HG03378 (cell line): ENCODE measurements around the gene SHISA9.

Experiments
- ATAC-seq: cut with Tn5 transposase; IDR thresholded peaks from one replicate; pipeline ENCODE4 v1.9.1; 2021; ENCODE audit warnings: mild to moderate bottlenecking, moderate library complexity; ENCODE audit not compliant: unreplicated experiment

SHISA9 gene

DNA sequence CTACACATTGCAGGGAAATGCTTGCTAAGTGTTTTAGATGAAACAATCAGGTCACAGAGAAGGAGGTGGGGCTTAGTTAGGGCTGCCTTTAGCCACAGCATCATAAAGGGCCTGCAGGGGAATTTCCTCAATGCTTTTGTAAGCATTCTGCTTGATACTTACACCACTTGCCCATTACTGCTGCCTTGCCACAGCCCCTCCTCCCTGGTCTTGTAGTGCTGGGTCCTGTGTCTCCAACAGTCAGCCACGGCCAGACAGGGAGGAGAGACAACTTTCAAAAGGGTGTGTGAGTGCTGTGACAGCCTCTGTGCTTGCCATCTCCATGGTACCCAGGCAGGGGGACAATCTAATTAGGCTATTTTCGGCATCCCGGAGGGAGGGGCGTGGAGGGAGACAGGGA is 111.2 kb downstream of the SHISA9 start:
- no peak for ATAC-seq

DNA sequence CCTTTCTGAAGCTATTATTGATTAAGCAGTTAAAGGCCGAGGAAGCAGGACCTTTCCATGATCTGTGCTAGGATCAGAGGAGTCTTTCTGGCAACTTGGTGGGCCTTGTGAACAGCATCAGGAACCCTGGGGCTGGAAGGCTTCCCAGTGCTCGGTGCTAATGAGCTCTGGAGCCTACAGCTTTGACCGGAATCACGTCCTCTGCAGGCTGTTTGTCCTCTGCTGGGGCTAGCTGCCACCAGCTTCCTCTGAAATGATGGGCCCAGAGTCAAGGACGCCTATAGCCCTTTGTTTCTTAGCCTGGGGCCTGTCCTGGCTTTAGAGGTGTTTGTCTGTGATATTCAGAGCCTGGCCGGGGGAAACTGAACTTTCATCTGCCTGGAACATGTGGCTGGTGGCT is 111.6 kb downstream of the SHISA9 start:
- no peak for ATAC-seq

DNA sequence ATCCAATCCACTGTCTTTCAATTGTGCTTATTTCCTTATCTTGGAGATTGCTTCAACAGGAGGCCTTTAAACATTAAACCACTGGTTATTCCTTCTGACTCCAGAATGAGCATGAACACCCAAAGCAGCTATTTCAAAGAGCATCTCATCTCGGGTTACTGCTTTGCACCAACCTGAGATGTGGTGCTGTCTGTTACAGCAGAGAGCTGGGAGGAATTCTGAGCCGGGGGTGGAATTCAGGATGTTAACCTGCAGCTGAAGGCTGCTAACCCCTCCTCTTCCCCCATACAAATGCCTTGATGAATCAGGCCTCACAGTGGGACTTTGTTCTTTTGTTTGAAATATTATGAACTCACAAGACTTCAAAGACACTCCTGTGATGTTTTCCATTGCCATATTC is 113.1 kb downstream of the SHISA9 start:
- ATAC-seq: no peak

DNA sequence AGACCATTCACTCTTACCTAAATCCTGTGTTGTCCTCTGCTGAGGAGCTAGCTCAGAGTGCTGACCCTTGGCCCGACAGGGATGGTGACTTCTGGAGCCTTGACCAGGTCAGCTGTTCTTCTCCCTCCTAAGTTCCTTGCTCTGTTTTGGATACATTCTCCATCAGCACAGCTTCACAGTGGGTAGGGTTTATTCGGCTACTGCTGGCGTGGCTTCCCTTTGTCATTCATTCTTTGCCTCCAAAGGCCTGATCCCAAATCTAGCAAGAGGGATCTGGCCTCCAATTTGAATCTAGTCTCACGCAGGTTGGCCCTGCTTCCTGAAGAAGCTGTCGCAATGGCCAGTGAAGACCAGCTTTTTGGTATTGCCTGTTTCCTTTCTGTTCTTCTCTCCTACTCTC is 116.6 kb downstream of the SHISA9 start:
- no peak for ATAC-seq

DNA sequence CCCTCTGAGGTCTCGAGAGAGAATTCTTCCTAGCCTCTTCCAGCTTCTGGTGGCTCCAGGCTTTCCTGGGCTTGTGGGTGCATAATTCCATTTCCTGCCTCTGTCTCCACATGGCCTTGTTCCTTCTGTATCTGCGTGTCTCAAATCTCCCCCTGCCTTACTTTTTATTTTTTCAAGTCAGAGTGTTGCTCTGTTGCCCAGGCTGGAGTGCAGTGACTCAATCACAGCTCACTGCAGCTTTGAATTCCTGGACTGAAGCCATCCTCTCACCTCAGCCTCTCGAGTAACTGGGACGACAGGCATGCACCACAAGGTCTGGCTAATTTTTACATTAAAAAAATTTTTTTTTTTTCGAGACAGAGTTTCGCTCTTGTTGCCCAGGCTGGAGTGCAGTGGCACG is 120.6 kb downstream of the SHISA9 start:
- no peak for ATAC-seq

DNA sequence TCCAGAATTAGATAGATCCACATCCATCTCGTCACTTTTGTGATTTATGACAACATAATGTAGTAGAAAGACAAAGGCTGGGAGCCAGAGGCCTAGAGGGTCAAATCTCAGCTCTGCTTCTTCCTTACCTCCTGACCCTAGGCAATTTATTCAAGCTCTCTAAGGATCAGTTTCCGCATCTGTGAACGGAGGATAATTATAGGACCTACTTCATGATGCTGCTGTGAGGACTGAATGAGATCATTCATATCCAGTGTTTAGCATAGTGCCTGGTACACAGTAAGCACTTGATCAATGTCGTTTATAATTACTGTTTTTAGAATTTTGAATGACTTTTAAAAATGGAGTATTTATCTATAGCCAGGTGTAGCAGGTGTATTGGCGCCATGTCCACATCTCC is 128.4 kb downstream of the SHISA9 start:
- no peak for ATAC-seq

DNA sequence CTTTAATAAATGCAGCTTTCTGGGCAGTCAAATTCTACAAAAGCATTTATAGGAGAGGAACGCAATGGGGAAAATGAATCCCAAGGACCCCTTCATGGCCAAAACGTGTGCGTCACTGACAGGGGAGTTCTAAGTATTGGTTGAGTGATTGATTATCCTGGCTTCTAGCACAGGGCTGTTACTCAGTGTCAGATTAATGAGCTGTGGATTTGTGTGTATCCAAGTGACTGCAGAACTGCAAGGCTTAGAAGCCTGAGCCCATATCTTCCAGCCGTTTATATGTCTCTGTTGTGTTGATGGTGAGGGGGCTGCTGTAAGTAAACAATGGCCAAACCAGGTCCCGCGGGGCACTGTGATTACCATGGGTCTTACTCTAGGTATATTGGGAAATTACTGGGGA is 129.4 kb downstream of the SHISA9 start:
- ATAC-seq: no peak

DNA sequence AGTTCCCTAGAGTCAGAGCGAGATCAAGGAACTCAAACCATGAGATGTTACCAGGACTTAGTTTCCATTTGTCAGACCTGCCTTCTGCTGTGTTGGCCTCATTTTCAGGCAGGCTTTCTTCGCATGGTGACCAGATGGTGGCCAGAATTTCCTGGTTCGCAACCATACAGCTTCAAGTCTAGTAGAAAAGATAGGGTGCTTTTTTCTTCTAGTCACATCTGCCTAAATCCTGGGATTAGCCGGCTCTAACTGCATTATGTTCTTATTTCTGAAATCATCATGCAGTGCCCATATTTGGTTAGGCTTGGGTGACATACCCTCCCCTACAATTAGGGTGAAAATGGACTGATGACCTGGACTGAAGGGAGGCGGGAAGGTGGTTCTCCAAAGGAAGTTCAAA is 131.5 kb downstream of the SHISA9 start:
- ATAC-seq: no peak

DNA sequence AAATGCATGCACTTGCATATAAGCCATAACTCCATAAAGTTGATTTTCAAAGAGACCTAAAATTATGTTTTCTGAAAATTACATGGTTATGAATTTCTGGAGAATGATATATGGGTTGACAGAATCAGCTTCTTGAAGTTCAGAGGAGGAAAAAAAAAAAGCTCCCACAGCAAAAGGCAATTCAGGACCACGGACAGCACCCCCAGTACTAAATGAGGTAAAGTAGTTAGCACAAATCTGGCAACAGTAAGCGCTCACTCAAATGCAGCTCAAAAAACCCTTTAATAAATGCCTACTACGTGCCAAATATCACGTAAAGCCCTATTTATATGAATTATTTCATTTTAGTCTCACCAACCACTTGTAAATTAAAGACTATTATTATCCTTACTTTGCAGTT is 135.2 kb downstream of the SHISA9 start:
- no peak for ATAC-seq

DNA sequence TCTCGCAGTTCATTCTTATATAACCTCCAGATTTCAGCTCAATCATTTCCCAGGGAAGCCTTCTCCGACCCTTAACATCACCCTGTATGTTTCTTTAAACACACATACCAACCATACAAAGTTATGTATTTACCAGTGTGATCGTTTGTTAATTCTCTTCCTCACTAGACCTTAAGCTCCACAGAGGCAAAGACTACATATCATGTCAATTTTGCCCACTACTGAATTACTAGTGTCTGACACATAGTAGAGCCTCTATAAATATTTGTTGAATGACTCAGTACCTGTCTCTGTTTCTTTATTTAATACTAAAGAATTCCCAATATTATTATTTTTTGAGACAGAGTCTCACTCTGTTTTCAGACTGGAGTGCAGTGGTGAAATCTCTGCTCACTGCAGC is 137.2 kb downstream of the SHISA9 start:
- ATAC-seq: no peak

DNA sequence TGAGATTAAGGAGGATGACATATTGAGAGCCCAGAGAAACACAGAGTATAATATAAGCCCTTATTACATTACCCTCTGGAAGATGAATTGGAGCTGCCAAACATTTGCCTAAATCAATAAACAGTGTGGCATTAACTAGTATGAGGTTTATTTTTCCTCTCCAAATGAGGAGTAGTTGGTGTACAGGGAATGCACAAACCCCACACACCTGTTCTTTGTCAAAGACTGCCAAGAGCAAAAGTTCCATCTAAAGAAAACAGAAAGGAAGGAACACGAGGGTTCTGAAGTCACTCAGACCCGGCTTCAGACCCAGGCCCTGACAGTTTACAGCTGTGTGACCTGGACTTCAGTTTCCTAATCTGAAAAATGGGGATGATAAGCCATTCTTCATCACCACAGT is 138.1 kb downstream of the SHISA9 start:
- ATAC-seq: no peak

DNA sequence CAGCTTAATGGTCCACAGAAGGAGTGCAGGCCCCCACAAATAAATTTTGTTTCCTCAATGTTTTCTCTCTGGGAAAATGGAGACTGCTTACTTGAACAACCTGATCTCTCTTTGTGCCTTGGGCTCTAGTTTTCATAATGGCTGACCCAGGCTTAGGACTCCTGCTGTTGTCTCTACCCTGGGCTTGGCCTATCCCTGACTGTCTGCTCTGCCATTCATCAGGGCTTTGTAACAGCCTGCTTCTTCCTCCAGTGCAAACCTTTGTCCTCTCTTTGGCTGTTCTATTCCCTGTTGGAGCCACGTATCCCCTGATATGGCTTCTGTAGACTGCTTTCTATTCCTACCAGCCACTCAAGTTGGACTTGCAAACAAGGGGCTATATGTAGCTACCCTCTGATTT is 139.8 kb downstream of the SHISA9 start:
- no peak for ATAC-seq

DNA sequence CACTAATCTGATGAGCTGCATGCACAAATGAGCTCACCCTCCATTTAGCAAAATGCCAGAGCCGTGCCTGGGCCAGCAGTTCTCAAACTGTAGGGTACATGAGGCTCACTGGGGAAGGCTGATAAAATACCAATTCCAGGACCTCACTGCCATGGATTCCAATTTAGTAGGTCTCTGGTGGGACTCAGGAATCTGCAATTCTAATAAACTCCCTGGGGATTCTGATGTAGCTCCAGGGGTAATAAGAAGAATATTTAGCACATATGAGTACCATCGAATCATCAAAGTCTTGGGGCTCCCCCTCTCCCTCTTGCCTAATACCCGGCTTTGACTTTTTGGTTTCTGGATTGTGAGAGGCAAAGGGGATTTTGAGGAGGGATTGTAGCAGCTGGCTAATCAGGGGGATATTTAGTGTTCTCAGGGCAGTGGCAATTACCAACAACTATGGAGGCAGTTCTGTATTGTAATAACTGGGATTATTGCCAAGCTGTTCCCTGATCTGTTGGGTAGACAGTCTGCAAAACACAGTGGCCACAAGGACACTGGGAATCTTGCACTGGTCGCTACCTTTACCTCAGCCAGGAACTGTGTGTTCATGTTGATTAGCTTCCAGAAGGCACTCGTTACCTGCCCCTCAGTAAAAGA is 140.4 kb downstream of the SHISA9 start:
- no peak for ATAC-seq

DNA sequence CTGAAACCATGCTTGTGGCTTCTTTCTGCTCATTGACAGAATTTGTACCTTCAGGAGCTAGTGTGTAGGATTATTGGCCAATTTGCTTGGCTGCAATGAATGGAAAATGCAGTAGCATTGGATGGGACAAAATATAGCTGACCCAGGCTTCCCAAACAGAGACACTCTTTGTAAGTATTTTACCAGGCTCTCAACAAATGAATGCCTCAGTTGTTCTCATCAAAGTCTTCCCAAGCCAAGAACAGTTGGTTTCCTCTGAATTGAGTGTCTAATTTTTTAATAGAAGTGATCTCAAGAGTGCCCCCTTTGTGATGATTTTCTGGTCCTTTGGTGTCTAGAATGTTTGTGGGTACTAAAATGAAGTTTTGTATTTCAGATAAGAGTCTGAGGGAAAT is 140.9 kb downstream of the SHISA9 start:
- no peak for ATAC-seq

DNA sequence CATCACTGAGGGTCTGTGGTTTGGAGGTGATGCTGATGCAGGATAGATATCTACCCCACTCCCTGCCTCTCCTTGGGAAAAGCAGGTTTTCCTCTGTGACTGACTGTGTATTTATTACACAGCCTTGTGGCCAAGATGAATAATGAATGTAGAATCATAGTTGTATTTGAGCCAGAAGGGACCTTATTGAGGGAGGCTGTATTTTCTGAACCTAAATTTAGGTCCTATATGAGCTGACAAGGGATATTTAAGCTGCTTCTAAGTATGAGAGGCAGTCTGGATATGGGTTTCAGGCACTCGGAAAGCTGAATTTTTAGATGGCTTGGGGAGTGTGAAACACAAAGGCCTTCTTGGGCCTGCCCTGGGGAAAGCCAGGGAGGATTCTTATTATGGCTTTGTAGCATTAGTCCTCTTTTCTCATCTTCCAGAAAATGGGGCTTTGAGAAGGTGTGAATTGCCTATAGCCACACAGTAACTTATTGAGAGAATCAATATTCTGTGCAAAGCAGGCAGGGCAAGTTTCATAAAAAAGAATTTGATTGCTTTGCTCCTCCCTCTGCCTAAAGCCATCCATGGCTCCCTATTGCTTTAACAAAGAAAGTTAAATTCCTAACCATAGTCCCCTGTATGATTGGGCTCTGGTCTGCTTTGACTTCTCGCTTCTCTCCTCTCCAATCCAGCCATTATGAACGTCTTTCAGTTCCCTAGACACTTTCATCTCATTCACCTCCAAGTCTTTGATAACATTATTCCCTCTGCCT is 144.8 kb downstream of the SHISA9 start:
- no peak for ATAC-seq

DNA sequence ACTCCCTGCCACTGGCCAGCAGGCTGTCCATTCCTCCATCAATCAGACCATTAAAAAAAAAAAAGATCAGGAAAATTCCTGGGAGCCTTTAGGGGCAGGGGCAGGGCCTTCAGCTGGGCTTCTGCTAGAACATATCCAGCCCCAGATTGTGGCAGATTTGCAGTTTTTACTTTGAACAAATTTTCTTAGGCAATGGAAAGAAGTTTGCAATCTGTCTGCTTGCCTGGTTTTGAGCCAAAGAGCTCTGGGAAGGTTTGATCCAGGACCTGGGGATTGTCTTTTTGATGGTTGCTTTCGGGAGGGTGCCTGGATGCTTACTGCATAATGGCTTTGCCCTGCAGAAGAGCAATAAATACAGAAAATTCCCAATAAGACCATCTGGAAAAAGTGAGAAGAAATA is 145.9 kb downstream of the SHISA9 start:
- ATAC-seq: no peak

DNA sequence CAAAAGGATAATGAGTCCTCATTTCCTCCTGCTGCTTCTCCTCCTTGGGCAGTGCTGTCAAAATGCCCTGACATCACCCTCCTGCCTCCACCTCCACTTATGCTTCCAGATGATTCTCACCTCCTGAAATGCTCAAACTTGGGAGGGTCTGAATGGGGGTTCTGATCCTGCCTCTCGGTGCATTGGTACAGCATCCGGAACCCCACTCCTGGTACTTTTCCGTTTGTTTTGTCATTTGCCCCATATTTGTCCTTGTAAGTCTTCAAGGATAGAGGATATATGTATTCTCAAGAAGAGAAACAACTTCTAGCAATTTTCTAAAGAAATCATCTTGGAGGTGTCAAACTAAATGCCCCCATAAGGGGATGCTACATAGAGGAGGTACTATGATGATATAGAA is 148.3 kb downstream of the SHISA9 start:
- ATAC-seq: no peak

DNA sequence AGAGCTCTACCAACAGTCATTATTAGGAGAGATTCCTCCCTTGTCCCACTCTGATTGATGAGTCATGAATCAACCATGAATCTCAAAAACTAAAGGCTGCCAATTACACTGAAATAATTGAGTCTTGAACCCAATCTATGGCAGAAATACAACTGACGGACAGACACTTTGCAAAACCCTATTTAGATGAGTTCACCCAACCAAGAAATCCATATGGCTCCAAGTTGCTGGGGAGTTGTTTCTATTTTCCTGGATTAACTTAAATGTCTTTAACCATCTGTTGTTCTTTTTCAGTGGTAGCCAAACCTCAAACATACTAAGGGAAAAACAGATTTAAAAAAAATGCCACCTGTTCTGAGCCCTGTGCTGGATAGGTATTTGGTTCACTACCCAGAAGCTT is 151.0 kb downstream of the SHISA9 start:
- ATAC-seq: no peak

DNA sequence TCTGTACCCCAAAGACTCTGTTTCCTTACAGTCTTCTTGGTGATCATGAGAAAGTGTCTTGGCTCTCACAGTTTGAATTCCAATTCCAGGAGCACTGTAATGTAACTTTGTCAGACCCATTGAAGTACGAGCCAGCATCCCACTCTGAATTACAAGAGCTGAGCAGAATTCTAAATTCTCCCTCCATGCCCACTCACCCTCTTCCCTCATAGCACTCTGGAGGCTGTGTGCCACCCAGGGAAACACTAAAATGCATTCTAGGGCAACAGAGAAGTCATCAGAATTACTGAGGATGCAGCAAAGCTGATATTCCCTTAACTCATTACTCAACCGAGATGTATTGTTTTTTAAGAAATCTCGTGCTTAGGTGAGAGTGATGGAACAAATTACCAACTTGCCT is 154.1 kb downstream of the SHISA9 start:
- ATAC-seq: no peak

DNA sequence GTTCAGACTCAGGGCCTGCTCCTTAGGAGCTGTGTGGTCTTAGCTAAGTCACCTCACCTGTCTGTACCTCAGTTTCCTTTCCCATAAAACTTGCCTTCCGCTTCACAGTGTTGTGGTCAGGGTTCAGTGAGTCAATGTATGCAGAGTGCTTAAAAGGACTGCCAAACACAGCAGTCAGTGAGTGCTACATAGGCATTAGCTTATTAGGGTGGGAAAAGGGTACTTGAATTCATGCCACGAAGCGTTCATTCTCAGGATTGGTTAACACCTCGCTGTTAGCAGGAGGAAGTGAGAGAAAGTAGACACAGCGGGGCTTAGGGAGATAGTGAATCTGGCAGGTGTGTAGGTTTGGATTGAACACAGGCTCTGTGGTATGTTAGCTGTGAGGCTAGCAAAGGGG is 155.2 kb downstream of the SHISA9 start:
- ATAC-seq: no peak

DNA sequence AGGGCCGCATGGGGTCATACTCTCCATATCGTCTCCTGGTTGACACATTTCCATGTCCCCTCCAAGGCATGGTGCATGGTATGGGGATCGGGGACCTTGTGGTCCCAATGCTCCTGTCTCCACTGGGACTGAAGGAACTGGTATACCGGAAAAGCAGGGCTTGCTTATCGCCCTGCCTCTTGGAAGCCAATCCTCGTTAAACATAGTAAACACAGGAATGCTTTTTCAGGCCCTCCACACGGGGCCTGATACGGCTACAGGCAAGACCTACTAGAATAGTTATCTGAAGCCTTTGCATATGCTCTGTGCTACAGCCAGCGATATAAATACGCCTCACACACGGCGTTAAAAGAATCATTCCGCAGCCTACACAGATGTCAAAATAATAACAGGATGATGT is 159.5 kb downstream of the SHISA9 start:
- no peak for ATAC-seq

DNA sequence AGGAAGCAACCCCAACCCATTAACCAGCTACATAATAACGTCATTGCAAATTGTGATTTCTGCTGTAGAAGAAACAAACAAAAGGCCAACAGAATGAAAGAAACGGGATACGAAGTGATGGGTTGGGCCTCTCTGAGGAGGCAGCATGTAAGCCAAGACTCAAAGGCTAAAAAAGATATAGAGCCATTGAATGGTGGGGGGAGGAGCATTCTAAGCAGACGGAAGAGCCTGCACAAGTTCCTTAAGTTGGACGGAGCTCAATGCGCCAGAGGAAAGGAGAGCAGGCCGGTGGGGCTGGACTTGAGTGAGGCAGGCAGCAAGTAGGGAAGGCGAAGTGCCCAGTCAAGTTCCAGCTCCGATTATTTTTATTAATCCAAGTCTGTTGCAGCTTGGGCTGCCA is 160.3 kb downstream of the SHISA9 start:
- no peak for ATAC-seq

DNA sequence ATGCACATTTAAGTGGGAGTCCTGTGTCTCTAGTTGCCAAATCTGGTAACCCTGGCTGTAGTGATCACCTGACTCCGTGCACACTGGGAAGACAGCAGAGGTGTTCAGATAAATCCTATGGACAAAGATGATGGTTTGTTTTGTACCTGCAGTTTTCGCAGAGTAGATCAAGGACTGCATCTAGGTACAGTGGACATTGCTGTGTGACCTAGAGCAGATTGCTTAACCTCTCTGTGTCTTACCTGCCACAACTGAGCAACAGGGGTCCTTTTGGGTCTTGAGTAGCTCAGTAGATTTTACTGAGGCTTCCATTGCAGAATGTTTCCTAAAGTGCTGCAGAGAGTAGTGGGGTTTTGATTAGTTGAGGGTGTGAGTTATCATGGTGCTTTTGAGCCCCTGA is 160.8 kb downstream of the SHISA9 start:
- no peak for ATAC-seq
